IMR-90 (cell line): ENCODE measurements around the gene UBTD1. TPM values are rescaled to one million over a fixed set of nuclear protein-coding genes. Genes with fewer than 3 reads are reported as not detected.

Source experiments
- ATAC-seq: fragments of 200-7000 bp; cut with Tn5 transposase; 2 replicates; pipeline ENCODE4 v1.9.1; 2020; ENCODE audit warnings: low read depth, mild to moderate bottlenecking, moderate library complexity
- BruUV-seq: library from RNA; stranded (reverse); fragments of 400-500 nt; replicated peaks from 2 replicates; lab custom pipeline; 2021; lab: Mats Ljungman, UMichigan
- CTCF ChIA-PET: fragments of 300-600 bp; formaldehyde crosslinking; extraction: SDS; loops from one replicate; lab custom pipeline; 2021; ENCODE audit warnings: antibody characterized with exemption; lab: Yijun Ruan, JAX
- POLR2A ChIA-PET: fragments of 300-600 bp; sonication (Branson Sonifier 250); formaldehyde crosslinking; loops from one replicate; lab custom pipeline; 2022; ENCODE audit warnings: antibody characterized with exemption; ENCODE audit not compliant: unreplicated experiment; lab: Charles Lee
- DNase-seq: peaks from one replicate; pipeline ENCODE4 v3.0.0; 2013
- H2AFZ ChIP-seq: replicated peaks from 2 replicates; pipeline ENCODE3; 2013; ENCODE audit warnings: low read length, mild to moderate bottlenecking; ENCODE audit not compliant: poor library complexity
- H2AK5ac ChIP-seq: 2 replicates; pipeline ENCODE4 v1.6.1; 2013; ENCODE audit warnings: low read depth, low read length, inconsistent platforms
- H2AK9ac ChIP-seq: replicated peaks from 2 replicates; pipeline ENCODE3; 2013; ENCODE audit warnings: mild to moderate bottlenecking, low read depth, low read length, moderate library complexity; ENCODE audit not compliant: poor library complexity
- H2BK120ac ChIP-seq: 2 replicates; pipeline ENCODE4 v1.6.1; 2013; ENCODE audit warnings: low read depth, low read length, inconsistent platforms
- H2BK15ac ChIP-seq: 3 replicates; pipeline ENCODE4 v1.6.1; 2013; ENCODE audit warnings: low read depth, low read length, inconsistent platforms
- H2BK20ac ChIP-seq: 2 replicates; pipeline ENCODE4 v1.6.1; 2013; ENCODE audit warnings: low read depth, mild to moderate bottlenecking, inconsistent platforms, low read length, moderate library complexity
- H2BK5ac ChIP-seq: 2 replicates; pipeline ENCODE4 v1.6.1; 2013; ENCODE audit warnings: mild to moderate bottlenecking, low read depth, low read length, inconsistent platforms; ENCODE audit not compliant: poor library complexity, severe bottlenecking
- H3K14ac ChIP-seq: replicated peaks from 2 replicates; pipeline ENCODE4 v1.6.1; 2013; ENCODE audit warnings: low read depth, low read length, inconsistent platforms
- H3K18ac ChIP-seq: 2 replicates; pipeline ENCODE4 v1.6.1; 2013; ENCODE audit warnings: low read depth, low read length, control low read depth
- H3K23ac ChIP-seq: 2 replicates; pipeline ENCODE4 v1.6.1; 2013; ENCODE audit warnings: low read depth, low read length, inconsistent platforms
- H3K27ac ChIP-seq: 2 replicates; pipeline ENCODE4 v1.5.1; 2013; ENCODE audit warnings: mild to moderate bottlenecking, control low read depth, low read length; ENCODE audit not compliant: insufficient read depth
- H3K27me3 ChIP-seq: 2 replicates; pipeline ENCODE4 v1.6.1; 2013; ENCODE audit warnings: low read length; ENCODE audit not compliant: control insufficient read depth, insufficient read depth
- H3K36me3 ChIP-seq: 2 replicates; pipeline ENCODE4 v1.6.1; 2013; ENCODE audit warnings: low read length, mixed read lengths; ENCODE audit not compliant: control insufficient read depth, insufficient read depth
- H3K4ac ChIP-seq: 2 replicates; pipeline ENCODE4 v1.6.1; 2013; ENCODE audit warnings: low read depth, low read length, inconsistent platforms
- H3K4me1 ChIP-seq: 2 replicates; pipeline ENCODE4 v1.6.1; 2013; ENCODE audit warnings: low read length, mixed read lengths; ENCODE audit not compliant: control insufficient read depth, insufficient read depth
- H3K4me2 ChIP-seq: 2 replicates; pipeline ENCODE4 v1.6.1; 2013; ENCODE audit warnings: low read depth, mild to moderate bottlenecking, control low read depth, low read length, moderate library complexity
- H3K4me3 ChIP-seq: 2 replicates; pipeline ENCODE4 v1.5.1; 2013; ENCODE audit warnings: low read depth, mild to moderate bottlenecking, control low read depth, low read length, moderate library complexity; ENCODE audit not compliant: insufficient read depth
- H3K56ac ChIP-seq: 2 replicates; pipeline ENCODE4 v1.6.1; 2013; ENCODE audit warnings: low read length, inconsistent platforms; ENCODE audit not compliant: insufficient read depth; ENCODE audit errors: extremely low read depth
- H3K79me1 ChIP-seq, 2 experiments: 2 replicates each; pipeline ENCODE4 v1.6.1; 2013; ENCODE audit warnings: low read length in 2 of 2, inconsistent platforms in 1 of 2, low read depth in 1 of 2
- H3K9ac ChIP-seq: 2 replicates; pipeline ENCODE4 v1.6.1; 2013; ENCODE audit warnings: low read depth, low read length, control low read depth
- H3K9me1 ChIP-seq: 2 replicates; pipeline ENCODE4 v1.6.1; 2013; ENCODE audit warnings: low read length, inconsistent platforms; ENCODE audit not compliant: insufficient read depth
- H3K9me3 ChIP-seq: 2 replicates; pipeline ENCODE4 v1.6.1; 2013; ENCODE audit warnings: low read length; ENCODE audit not compliant: control insufficient read depth, insufficient read depth
- H4K20me1 ChIP-seq: 2 replicates; pipeline ENCODE4 v1.6.1; 2013; ENCODE audit warnings: low read length, inconsistent platforms; ENCODE audit not compliant: insufficient read depth
- H4K5ac ChIP-seq: 2 replicates; pipeline ENCODE4 v1.6.1; 2013; ENCODE audit warnings: mild to moderate bottlenecking, low read depth, low read length, control low read depth
- H4K8ac ChIP-seq, 2 experiments: 2 replicates each; pipeline ENCODE4 v1.6.1; 2013; ENCODE audit warnings: low read depth in 2 of 2, low read length in 2 of 2, control low read depth in 1 of 2, inconsistent platforms in 1 of 2
- H4K91ac ChIP-seq: 2 replicates; pipeline ENCODE4 v1.6.1; 2013; ENCODE audit warnings: low read depth, low read length, inconsistent platforms; ENCODE audit not compliant: insufficient read depth
- BHLHE40 ChIP-seq: fragments of 150-350 bp; IDR thresholded peaks from 2 replicates; pipeline ENCODE4 v1.6.1; 2016; ENCODE audit warnings: mild to moderate bottlenecking, low read depth, low read length
- CEBPB ChIP-seq: IDR thresholded peaks from 2 replicates; pipeline ENCODE4 v1.6.1; 2012; ENCODE audit warnings: low read depth, low read length, improper control_type of control experiment
- CHD1 ChIP-seq: IDR thresholded peaks from 2 replicates; pipeline ENCODE4 v1.6.1; 2012; ENCODE audit warnings: low read depth, low read length, improper control_type of control experiment
- CTCF ChIP-seq: conservative IDR thresholded peaks from 2 replicates; pipeline ENCODE4 v1.5.1; 2012; ENCODE audit warnings: mild to moderate bottlenecking, low read depth, low read length, improper control_type of control experiment
- ELK1 ChIP-seq: fragments of 150-350 bp; IDR thresholded peaks from 2 replicates; pipeline ENCODE4 v1.6.1; 2016; ENCODE audit warnings: low read depth, mild to moderate bottlenecking, low read length, moderate library complexity, borderline replicate concordance
- FOS ChIP-seq: fragments of 150-350 bp; IDR thresholded peaks from 2 replicates; pipeline ENCODE4 v1.6.1; 2016; ENCODE audit warnings: low read depth, low read length
- MAFK ChIP-seq: IDR thresholded peaks from 2 replicates; pipeline ENCODE4 v1.6.1; 2012; ENCODE audit warnings: low read depth, low read length, improper control_type of control experiment
- MAZ ChIP-seq: IDR thresholded peaks from 2 replicates; pipeline ENCODE4 v1.6.1; 2012; ENCODE audit warnings: low read depth, mild to moderate bottlenecking, low read length, improper control_type of control experiment, moderate library complexity, borderline replicate concordance
- MXI1 ChIP-seq: IDR thresholded peaks from 2 replicates; pipeline ENCODE4 v1.6.1; 2012; ENCODE audit warnings: low read depth, mild to moderate bottlenecking, low read length, moderate library complexity, borderline replicate concordance
- NFE2L2 ChIP-seq: fragments of 150-350 bp; IDR thresholded peaks from 2 replicates; pipeline ENCODE4 v1.6.1; 2016; ENCODE audit warnings: low read depth, mild to moderate bottlenecking, low read length
- POLR2A ChIP-seq: IDR thresholded peaks from 2 replicates; pipeline ENCODE4 v1.6.1; 2012; ENCODE audit warnings: mild to moderate bottlenecking, low read depth, low read length
- RAD21 ChIP-seq: IDR thresholded peaks from 2 replicates; pipeline ENCODE4 v1.6.1; 2012; ENCODE audit warnings: low read length, improper control_type of control experiment
- RCOR1 ChIP-seq: IDR thresholded peaks from 2 replicates; pipeline ENCODE4 v1.6.1; 2012; ENCODE audit warnings: mild to moderate bottlenecking, low read length, improper control_type of control experiment; ENCODE audit not compliant: insufficient replicate concordance
- RFX5 ChIP-seq: IDR thresholded peaks from 2 replicates; pipeline ENCODE4 v1.8.0; 2012; ENCODE audit warnings: low read depth, mild to moderate bottlenecking, low read length, moderate library complexity
- SMC3 ChIP-seq: fragments of 150-350 bp; IDR thresholded peaks from 2 replicates; pipeline ENCODE4 v1.6.1; 2016; ENCODE audit warnings: low read depth, mild to moderate bottlenecking, antibody characterized with exemption, low read length, moderate library complexity
- USF2 ChIP-seq: fragments of 150-350 bp; IDR thresholded peaks from 2 replicates; pipeline ENCODE4 v1.6.1; 2017; ENCODE audit warnings: mild to moderate bottlenecking, antibody characterized with exemption, low read length, low read depth
- whole genome bisulfite sequencing, 2 experiments: methylation state at CpG; one replicate each; pipeline versions ENCODE4 v1.1.5 to v1.1.7; 2013; ENCODE audit warnings: missing lambda C conversion rate in 2 of 2; ENCODE audit not compliant: insufficient read length in 1 of 2; ENCODE audit errors: extremely low coverage in 2 of 2; 5-methylcytosine and 5-hydroxymethylcytosine counted together
- dilution Hi-C: fragments of 300-500 bp; cut with HindIII; formaldehyde crosslinking; loops from one replicate; pipeline ENCODE4 v1.14.3; 2018; ENCODE audit warnings: low sequenced_read_pairs; ENCODE audit not compliant: unreplicated experiment
- in situ Hi-C: fragments of 300-500 bp; cut with MboI; formaldehyde crosslinking; loops from 3 replicates; pipeline ENCODE4 v1.14.3; 2019; ENCODE audit warnings: low sequenced_read_pairs, inconsistent platforms, mixed read lengths
- intact Hi-C: fragments of 100-400 bp; cut with micrococcal nuclease; formaldehyde crosslinking; loops from 2 replicates; pipeline ENCODE4 v1.10.0; 2022
- polyA plus RNA-seq, 3 experiments: library from polyadenylated mRNA; depleted of rRNA; stranded (reverse); fragments of >200 nt; gene quantifications; 2 replicates each; pipeline ENCODE4 v1.2.3, GENCODE V29; 2012; ENCODE audit warnings: low replicate concordance in 1 of 3
- total RNA-seq: library from RNA; depleted of rRNA; stranded (reverse); fragments of >200 nt; gene quantifications from 2 replicates; pipeline ENCODE4 v1.2.3, GENCODE V29; 2012

UBTD1 gene
- total and polyA plus RNA-seq, 2 of the 4 experiments (the other 2 are of a cell fraction): 21.9 to 44.9 TPM

GRCh38 chr10:97464226-97464625 lies 34.5 kb upstream of the UBTD1 start:
- no peak overlapping the region for H3K4me3 ChIP-seq
- no peak overlapping the region for H2BK5ac ChIP-seq
- H3K79me1 ChIP-seq: peaks cover 10 to 16% of the 10 kb centered on the region in 2 experiments
- peaks cover 9% of the 10 kb centered on the region for H3K4me1 ChIP-seq
- H3K23ac ChIP-seq: no peak overlapping the region
- H3K4me2 ChIP-seq: no peak overlapping the region
- CTCF ChIA-PET: interaction anchor here (0.5 to 1.6 kb wide), 3 partner anchors 14 to 190 kb away, joined by 3 to 8 read pairs (median 4); no protein-coding TSS in a partner anchor
- no TSS peak for BruUV-seq
- no peak overlapping the region for H4K8ac ChIP-seq
- H3K36me3 ChIP-seq: peaks cover 79% of the 10 kb centered on the region
- no peak for TF ChIP-seq RFX5
- no peak for TF ChIP-seq BHLHE40
- no peak for TF ChIP-seq FOS
- no peak for TF ChIP-seq RAD21
- TF ChIP-seq RCOR1: no peak
- TF ChIP-seq CTCF: no peak
- no peak for TF ChIP-seq ELK1
- no peak for TF ChIP-seq NFE2L2
- TF ChIP-seq MAFK: no peak
- TF ChIP-seq SMC3: no peak
- TF ChIP-seq MXI1: no peak
- TF ChIP-seq CEBPB: no peak
- no peak for TF ChIP-seq USF2
- no peak for TF ChIP-seq MAZ
- no peak for TF ChIP-seq CHD1
- no peak for TF ChIP-seq POLR2A
- H3K56ac ChIP-seq: no peak overlapping the region
- H3K27me3 ChIP-seq: no peaks in the 10 kb centered on the region
- no peak for ATAC-seq
- H4K20me1 ChIP-seq: peaks cover 11% of the 10 kb centered on the region; the same call in 1 of the 2 replicates
- H2BK120ac ChIP-seq: no peak overlapping the region
- dilution Hi-C loops (no loop called here), intact Hi-C loops (loop anchor here (2.0 kb wide), 1 partner anchor 183 kb away; no protein-coding TSS in a partner anchor), in situ Hi-C loops (loop anchor here (5.0 kb wide), 1 partner anchor 88 kb away; no protein-coding TSS in a partner anchor)
- no peak overlapping the region for H4K5ac ChIP-seq
- H2AFZ ChIP-seq: no peak overlapping the region
- H4K91ac ChIP-seq: no peak overlapping the region
- 100% methylated on average over 1 of the region's 1 CpG; no CpG with 5 or more reads in 1 of the 2 experiments for WGBS, 2 experiments
- POLR2A ChIA-PET: no interaction called here
- H3K4ac ChIP-seq: no peak overlapping the region
- H3K27ac ChIP-seq: peak overlapping the region; percentile 5; the same call in 1 of the 2 replicates
- no peaks in the 10 kb centered on the region for H3K9me3 ChIP-seq
- H3K9ac ChIP-seq: no peak overlapping the region
- no peak overlapping the region for H2AK9ac ChIP-seq
- no peaks in the 10 kb centered on the region for H3K9me1 ChIP-seq
- H3K18ac ChIP-seq: no peak overlapping the region
- no peak for DNase-seq
- no peak overlapping the region for H2BK15ac ChIP-seq
- no peak overlapping the region for H3K14ac ChIP-seq
- H2BK20ac ChIP-seq: no peak overlapping the region
- no peak overlapping the region for H2AK5ac ChIP-seq
